Colonic mucosa (tissue), 4 donors: ENCODE results near the gene PSENEN. TPM values are rescaled to one million over a fixed set of nuclear protein-coding genes. Genes with fewer than 3 reads are reported as not detected.

Experiments
- DNase-seq: peaks from one replicate; pipeline ENCODE4 v3.0.0-alpha.2; 2020
- H3K27ac ChIP-seq: fragments of 200-600 bp; one replicate; pipeline ENCODE4 v1.8.0; 2021
- H3K27me3 ChIP-seq: fragments of 200-600 bp; one replicate; pipeline ENCODE4 v1.8.0; 2021
- H3K36me3 ChIP-seq: fragments of 200-600 bp; one replicate; pipeline ENCODE4 v1.8.0; 2021
- H3K4me1 ChIP-seq: fragments of 200-600 bp; one replicate; pipeline ENCODE4 v1.8.0; 2021; ENCODE audit warnings: mild to moderate bottlenecking
- H3K4me3 ChIP-seq: fragments of 200-600 bp; one replicate; pipeline ENCODE4 v1.8.0; 2021
- H3K9ac ChIP-seq, 2 donors: one replicate each; pipeline ENCODE4 v1.7.0; 2013; ENCODE audit warnings: control low read depth in 2 of 2, low read depth in 2 of 2, low read length in 2 of 2
- H3K9me3 ChIP-seq: fragments of 200-600 bp; one replicate; pipeline ENCODE4 v1.8.0; 2021
- intact Hi-C: fragments of 100-400 bp; cut with DNase I; formaldehyde crosslinking; loops from one replicate; pipeline ENCODE4 v1.14.1; 2022
- total RNA-seq, 2 donors: library from RNA; stranded (reverse); fragmentation: NEBNext Ultra II Directional in 1 of 2; extraction: Animal tissue kit (Norgen Biotek cat#: 25700) in 1 of 2; gene quantifications; one replicate each; pipeline ENCODE4 v1.2.1, GENCODE V29; 2021
- TF ChIP-seq, protein P1 (sequence below): fragments of 200-600 bp; IDR thresholded peaks from one replicate; pipeline ENCODE4 v1.8.0; 2022; ENCODE audit warnings: antibody characterized with exemption, mild to moderate bottlenecking
- donor health status: healthy.
- donor health status: DM: no; HTN: no; CAD: no.
- donor health status: DM: no; HTN: no; CAD: no.

PSENEN gene
- total RNA-seq, 2 donors from 2014 or later: 73.8 to 87.4 TPM

DNA sequence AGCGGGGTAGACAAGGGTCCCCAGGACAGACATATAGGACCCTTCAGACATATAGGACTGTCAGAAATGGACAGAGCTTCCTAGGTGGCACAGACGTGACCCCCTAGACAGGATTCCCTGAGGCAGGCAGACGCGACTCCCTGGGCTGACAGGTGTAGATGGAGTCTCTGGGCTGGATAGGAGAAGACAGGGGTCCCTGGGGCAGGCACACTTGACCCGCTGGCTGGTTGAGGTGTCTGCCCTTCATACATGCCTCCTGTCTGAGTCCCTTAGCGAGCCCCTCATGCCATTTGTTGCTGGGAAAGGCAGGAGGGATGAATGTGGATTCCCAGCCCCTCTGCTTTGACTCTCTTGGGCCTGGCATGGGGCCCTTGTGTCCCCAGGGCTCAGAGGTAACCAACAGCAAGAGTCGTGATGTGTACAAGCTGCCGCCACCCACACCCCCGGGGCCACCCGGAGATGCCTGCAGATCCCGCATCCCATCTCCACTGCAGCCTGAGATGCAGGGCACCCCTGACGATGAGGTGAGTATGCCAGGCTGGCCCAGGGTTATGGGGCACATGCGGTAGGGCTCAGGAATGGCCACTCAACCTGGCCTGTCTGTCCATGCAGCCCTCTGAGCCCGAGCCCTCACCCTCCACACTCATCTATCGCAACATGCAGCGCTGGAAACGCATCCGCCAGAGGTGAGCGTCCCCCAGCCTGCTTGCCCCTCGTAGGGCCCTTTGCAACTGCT, 8.4 kb downstream of the PSENEN start:
- H3K9ac ChIP-seq: no peak overlapping the region
- no peaks in the 10 kb centered on the region for H3K4me1 ChIP-seq
- no peaks in the 10 kb centered on the region for H3K27me3 ChIP-seq
- intact Hi-C loops: no loop called here
- DNase-seq: no peak
- peaks cover 5% of the 10 kb centered on the region for H3K36me3 ChIP-seq
- no peak overlapping the region for H3K27ac ChIP-seq
- H3K4me3 ChIP-seq: no peak overlapping the region
- H3K9me3 ChIP-seq: no peaks in the 10 kb centered on the region
- TF ChIP-seq, protein P1, sequence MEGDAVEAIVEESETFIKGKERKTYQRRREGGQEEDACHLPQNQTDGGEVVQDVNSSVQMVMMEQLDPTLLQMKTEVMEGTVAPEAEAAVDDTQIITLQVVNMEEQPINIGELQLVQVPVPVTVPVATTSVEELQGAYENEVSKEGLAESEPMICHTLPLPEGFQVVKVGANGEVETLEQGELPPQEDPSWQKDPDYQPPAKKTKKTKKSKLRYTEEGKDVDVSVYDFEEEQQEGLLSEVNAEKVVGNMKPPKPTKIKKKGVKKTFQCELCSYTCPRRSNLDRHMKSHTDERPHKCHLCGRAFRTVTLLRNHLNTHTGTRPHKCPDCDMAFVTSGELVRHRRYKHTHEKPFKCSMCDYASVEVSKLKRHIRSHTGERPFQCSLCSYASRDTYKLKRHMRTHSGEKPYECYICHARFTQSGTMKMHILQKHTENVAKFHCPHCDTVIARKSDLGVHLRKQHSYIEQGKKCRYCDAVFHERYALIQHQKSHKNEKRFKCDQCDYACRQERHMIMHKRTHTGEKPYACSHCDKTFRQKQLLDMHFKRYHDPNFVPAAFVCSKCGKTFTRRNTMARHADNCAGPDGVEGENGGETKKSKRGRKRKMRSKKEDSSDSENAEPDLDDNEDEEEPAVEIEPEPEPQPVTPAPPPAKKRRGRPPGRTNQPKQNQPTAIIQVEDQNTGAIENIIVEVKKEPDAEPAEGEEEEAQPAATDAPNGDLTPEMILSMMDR: no peak

DNA sequence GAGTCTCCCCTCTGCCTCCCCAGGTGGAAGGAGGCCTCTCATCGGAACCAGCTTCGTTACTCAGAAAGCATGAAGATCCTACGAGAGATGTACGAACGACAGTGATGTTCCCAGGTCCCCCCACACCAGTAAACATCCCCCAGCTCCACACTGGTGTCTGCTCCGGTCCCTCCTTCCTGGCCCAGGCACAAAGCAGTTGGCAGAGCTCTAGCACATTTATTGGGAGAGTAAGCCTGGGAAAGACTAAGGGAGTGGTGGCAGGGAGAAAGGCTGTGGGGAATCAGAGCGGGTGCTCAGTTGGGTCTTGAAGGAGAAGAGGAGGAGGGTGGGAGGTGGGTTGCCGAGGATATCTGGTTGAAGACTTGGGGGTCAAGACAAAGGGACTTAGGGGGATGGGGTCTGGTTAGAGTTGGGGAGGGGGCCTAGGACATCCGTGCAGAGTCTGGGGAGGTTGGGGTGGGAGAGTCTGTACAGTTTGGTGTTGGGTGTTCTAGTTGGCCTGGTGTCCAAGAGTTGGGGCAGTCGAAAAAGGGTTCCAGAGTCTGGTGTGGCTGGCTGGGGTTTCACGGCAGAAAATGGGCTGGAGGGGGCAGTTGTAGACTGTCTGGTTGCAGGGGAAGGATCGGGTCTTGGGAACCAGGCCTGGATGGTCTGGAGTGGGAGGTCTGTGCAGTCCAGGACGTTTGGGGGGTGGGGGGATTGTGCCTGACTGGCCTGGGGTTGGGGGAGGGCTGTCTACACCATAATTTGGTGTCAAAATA, 9.1 kb downstream of the PSENEN start:
- Histone ChIP-seq H3K4me1 (no peaks in the 10 kb centered on the region), H3K27ac (no peak overlapping the region), H3K4me3 (no peak overlapping the region), H3K9me3 (no peaks in the 10 kb centered on the region), H3K9ac (peak overlapping the region in 1 of 2 donors; percentile 30), H3K36me3 (peaks cover 5% of the 10 kb centered on the region), H3K27me3 (no peaks in the 10 kb centered on the region)
- intact Hi-C loops: no loop called here
- TF ChIP-seq, protein P1: no peak
- DNase-seq: no peak

- Histone ChIP-seq H3K36me3 (peaks cover 5% of the 10 kb centered on the region), H3K4me3 (peak overlapping the region; percentile 26), H3K9me3 (no peaks in the 10 kb centered on the region), H3K27me3 (no peaks in the 10 kb centered on the region), H3K27ac (no peak overlapping the region), H3K9ac (peak overlapping the region; percentile 30 to 55), H3K4me1 (no peaks in the 10 kb centered on the region)
- TF ChIP-seq, protein P1: no peak
- DNase-seq: no peak
- intact Hi-C loops: no loop called here
These were observed 9.7 kb downstream of the PSENEN start for GRCh38 chr19:35755131-35755549.

DNA sequence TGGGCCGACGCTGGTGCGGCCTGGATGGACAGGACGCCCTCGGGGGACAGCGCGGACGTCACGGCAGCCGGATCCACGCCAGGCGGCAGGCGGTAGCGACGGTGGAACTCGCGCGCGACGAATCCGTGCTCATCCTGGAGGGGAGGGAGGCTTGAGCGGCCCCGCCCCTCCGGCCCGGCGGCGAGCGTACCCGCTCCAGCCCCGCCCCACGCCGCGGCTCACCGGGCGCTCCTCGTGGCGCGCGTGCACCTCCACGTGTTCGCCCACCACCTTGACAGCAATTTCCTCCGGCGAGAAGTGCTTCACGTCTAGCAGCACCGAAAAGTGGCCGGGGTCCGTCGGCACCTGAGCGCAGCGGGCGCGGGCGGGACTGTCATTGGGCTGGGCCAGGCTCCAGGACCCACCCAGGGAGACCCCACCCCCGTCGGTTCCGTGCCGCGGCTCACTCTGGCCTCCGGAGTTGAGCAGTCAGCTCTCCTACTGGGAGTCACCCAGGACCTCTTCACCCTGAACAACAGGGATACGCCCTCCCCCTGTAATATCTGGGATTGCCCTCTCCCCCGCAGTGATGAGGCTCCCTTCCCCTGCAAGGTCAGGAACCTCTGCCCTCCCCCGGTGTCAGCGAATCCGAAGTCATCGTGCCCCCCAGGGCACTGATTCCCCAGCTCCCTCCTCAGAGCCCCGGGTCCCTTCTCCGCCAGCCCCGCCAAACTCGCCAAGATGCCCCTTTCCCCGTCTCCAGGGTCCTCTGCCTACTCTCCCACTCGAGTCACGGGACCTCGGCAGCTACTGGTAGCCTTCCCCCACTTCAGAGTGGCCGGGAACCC, 10.3 kb downstream of the PSENEN start:
- peak; percentile 73 for DNase-seq
- H3K4me3 ChIP-seq: peak overlapping the region; percentile 26
- TF ChIP-seq, protein P1: no peak
- H3K36me3 ChIP-seq: peaks cover 5% of the 10 kb centered on the region
- intact Hi-C loops: no loop called here
- H3K27ac ChIP-seq: peak overlapping the region; percentile 72
- no peaks in the 10 kb centered on the region for H3K9me3 ChIP-seq
- no peaks in the 10 kb centered on the region for H3K4me1 ChIP-seq
- H3K9ac ChIP-seq: peak overlapping the region; percentile 53 to 55
- H3K27me3 ChIP-seq: no peaks in the 10 kb centered on the region
